GM21737 (cell line): ENCODE results near the gene MROH2A.

ENCODE experiments used
- ATAC-seq: cut with Tn5 transposase; IDR thresholded peaks from one replicate; pipeline ENCODE4 v1.9.1; 2021; ENCODE audit warnings: mild to moderate bottlenecking, moderate library complexity; ENCODE audit not compliant: unreplicated experiment

Gene MROH2A

DNA sequence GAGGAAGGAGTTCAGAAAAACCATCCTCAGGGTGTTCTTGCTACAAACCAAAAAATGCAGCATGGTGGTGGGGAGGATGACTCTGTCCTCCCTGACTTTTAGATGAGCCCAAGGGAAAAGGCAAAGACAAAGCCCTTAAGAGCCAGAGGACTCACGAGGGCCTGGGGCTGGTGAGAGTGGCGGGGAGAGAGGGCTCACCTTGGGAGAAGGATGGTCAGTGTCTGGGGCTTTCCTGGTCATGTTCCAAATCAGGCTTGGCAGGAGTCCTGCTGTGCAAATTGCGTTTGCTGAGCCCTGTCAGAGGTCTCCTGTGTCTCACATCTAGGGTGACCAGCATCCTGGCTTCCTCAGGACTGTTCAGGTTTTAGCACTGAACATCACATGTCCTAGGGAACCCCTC is 13.4 kb upstream of the MROH2A start:
- ATAC-seq = no peak

GRCh38 chr2:233766416-233766815 is 11.7 kb upstream of the MROH2A start:
- no peak for ATAC-seq

DNA sequence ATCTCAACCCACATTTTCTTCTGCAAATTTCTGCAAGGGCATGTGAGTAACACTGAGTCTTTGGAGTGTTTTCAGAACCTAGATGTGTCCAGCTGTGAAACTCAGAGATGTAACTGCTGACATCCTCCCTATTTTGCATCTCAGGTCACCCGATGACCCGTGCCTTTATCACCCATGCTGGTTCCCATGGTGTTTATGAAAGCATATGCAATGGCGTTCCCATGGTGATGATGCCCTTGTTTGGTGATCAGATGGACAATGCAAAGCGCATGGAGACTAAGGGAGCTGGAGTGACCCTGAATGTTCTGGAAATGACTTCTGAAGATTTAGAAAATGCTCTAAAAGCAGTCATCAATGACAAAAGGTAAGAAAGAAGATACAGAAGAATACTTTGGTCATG is 10.1 kb upstream of the MROH2A start:
- no peak for ATAC-seq

GRCh38 chr2:233769260-233769659 is 8.9 kb upstream of the MROH2A start:
- ATAC-seq = no peak

DNA sequence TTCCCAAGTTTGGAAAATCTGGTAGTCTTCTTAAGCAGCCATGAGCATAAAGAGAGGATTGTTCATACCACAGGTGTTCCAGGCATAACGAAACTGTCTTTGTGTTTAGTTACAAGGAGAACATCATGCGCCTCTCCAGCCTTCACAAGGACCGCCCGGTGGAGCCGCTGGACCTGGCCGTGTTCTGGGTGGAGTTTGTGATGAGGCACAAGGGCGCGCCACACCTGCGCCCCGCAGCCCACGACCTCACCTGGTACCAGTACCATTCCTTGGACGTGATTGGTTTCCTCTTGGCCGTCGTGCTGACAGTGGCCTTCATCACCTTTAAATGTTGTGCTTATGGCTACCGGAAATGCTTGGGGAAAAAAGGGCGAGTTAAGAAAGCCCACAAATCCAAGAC is 6.0 kb upstream of the MROH2A start:
- no peak for ATAC-seq

GRCh38 chr2:233772583-233772982 is 5.5 kb upstream of the MROH2A start:
- ATAC-seq = no peak

DNA sequence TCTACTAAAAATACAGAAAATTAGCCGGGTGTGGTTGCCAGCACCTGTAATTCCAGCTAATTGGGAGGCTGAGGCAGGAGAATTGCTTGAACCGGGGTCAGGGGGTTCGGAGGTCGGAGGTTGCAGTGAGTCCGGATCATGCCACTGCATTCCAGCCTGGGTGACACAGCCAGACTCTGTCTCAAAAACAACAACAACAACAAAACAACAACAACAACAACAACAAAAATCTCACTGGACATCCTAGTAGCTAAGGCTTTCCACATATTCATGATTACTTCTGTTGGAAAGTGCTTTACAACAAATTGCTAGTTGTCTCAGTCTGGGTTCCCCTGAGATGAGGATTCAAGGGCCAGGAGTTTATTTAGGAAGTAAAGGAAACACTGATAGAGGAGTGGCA is 4.3 kb upstream of the MROH2A start:
- ATAC-seq = no peak

GRCh38 chr2:233775414-233775813 is 2.7 kb upstream of the MROH2A start:
- ATAC-seq = no peak

- no peak for ATAC-seq
These were observed 1.6 kb downstream of the MROH2A start for GRCh38 chr2:233779722-233780121.

- ATAC-seq = no peak
These were observed 2.6 kb downstream of the MROH2A start for GRCh38 chr2:233780771-233781170.

GRCh38 chr2:233789554-233789953 is 11.4 kb downstream of the MROH2A start:
- no peak for ATAC-seq

- ATAC-seq = no peak
These were observed 13.2 kb downstream of the MROH2A start for GRCh38 chr2:233791151-233791882.

DNA sequence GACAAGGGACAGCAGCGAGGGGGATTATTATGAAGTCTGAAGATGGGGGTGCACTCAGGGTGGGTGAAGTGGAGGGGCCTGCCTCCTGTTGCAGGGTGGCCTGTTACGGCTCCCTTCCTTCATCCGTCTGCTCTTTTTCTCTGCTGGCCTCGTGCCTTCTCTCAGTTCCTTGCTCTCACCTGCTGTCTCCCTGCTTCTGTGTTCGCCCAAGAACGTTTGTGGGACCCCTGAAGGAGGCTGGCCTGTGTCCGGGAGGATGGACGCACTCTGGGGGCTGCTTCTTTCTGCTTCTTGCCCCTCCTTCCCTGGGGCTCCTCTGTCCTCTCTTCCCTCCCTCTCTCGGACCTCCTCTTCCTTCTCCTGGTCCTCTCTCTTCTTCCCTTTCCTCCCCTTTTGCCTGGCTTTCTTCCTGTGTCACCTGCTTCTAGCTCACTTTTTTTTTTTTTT is 13.8 kb downstream of the MROH2A start:
- no peak for ATAC-seq

DNA sequence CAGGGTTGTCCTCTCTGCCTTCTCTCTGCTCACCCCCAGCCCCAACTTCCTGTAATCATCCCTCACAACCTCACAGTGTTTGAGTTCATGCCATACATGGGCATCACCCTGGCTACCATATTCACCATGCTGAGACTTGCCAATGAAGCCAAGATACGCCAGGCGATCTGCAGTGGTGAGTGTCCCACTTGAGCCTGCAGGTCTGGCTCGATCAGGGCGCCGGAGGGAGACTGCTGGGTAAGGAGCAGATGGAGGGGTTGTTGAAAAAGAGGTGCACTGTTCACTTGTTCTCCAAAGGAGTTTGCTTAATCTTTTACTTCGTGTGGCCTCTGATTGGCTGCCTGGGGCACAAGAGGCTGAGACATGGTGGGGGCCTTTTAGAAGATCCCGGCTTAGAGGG is 14.6 kb downstream of the MROH2A start:
- no peak for ATAC-seq

GRCh38 chr2:233793465-233794127 is 15.5 kb downstream of the MROH2A start:
- no peak for ATAC-seq

GRCh38 chr2:233794128-233794658 is 16.1 kb downstream of the MROH2A start:
- no peak for ATAC-seq

GRCh38 chr2:233795735-233796171 is 17.6 kb downstream of the MROH2A start:
- no peak for ATAC-seq

- ATAC-seq = no peak
These were observed 18.1 kb downstream of the MROH2A start for GRCh38 chr2:233796254-233796653.

GRCh38 chr2:233798335-233799086 is 20.4 kb downstream of the MROH2A start:
- no peak for ATAC-seq

- no peak for ATAC-seq
These were observed 21.0 kb downstream of the MROH2A start for GRCh38 chr2:233799087-233799665.

- no peak for ATAC-seq
These were observed 21.6 kb downstream of the MROH2A start for GRCh38 chr2:233799716-233800115.
